ENCODE data around the gene PRG3. TPM values are rescaled to one million over a fixed set of nuclear protein-coding genes. Genes with fewer than 3 reads are reported as not detected.

Gene PRG3
- total and polyA plus RNA-seq, 2 of the 4 experiments (the other 2 are of a cell fraction): not detected

GRCh38 chr11:57359396-57359795 is 21.6 kb downstream of the PRG3 start:
- 69% methylated on average over 4 of the region's 5 CpGs; no CpG with 5 or more reads in 1 of the 2 experiments for WGBS, 2 experiments (ENCODE audit: extremely low coverage in 2 of 2, insufficient read length in 1 of 2)

More at GRCh38 chr11:57359396-57359795, 21.6 kb downstream of the PRG3 start:
- no peak for TF ChIP-seq BHLHE40 (IDR thresholded peaks at IDR 0.05; ENCODE audit: low read depth, low read length)
- no peak for TF ChIP-seq RCOR1 (IDR thresholded peaks at IDR 0.05; ENCODE audit: insufficient replicate concordance, low read length)
- no peak for TF ChIP-seq CHD1 (IDR thresholded peaks at IDR 0.05; ENCODE audit: low read depth, low read length)
- TF ChIP-seq NFE2L2 (IDR thresholded peaks at IDR 0.05; ENCODE audit: low read depth, low read length): no peak
- no peak for TF ChIP-seq MXI1 (IDR thresholded peaks at IDR 0.05; ENCODE audit: borderline replicate concordance, low read depth, low read length)
- no peak for TF ChIP-seq RAD21 (IDR thresholded peaks at IDR 0.05; ENCODE audit: low read length)
- TF ChIP-seq FOS (IDR thresholded peaks at IDR 0.05; ENCODE audit: low read depth, low read length): no peak
- no peak for TF ChIP-seq USF2 (IDR thresholded peaks at IDR 0.05; ENCODE audit: low read depth, low read length)
- TF ChIP-seq SMC3 (IDR thresholded peaks at IDR 0.05; ENCODE audit: low read depth, low read length): no peak
- no peak for TF ChIP-seq POLR2A (IDR thresholded peaks at IDR 0.05; ENCODE audit: low read depth, low read length)
- TF ChIP-seq MAZ (IDR thresholded peaks at IDR 0.05; ENCODE audit: borderline replicate concordance, low read depth, low read length): no peak
- TF ChIP-seq CEBPB (IDR thresholded peaks at IDR 0.05; ENCODE audit: low read depth, low read length): no peak
- H3K36me3 ChIP-seq (ENCODE audit: control insufficient read depth, insufficient read depth, low read length): no peaks in the 10 kb centered on the region
- intact Hi-C loops (cut with micrococcal nuclease): no loop called here
- ATAC-seq (ENCODE audit: low read depth) (no peak), DNase-seq (no peak)
- in situ Hi-C loops (cut with MboI; ENCODE audit: low sequenced_read_pairs): loop anchor here (25.0 kb wide), 1 partner anchor 522 kb away; no protein-coding TSS in a partner anchor
- no peak overlapping the region for H2AK5ac ChIP-seq (ENCODE audit: low read depth, low read length)
- no peak overlapping the region for H2BK120ac ChIP-seq (ENCODE audit: low read depth, low read length)
- H4K91ac ChIP-seq (ENCODE audit: insufficient read depth, low read depth, low read length): no peak overlapping the region
- H3K4me1 ChIP-seq (ENCODE audit: control insufficient read depth, insufficient read depth, low read length): no peaks in the 10 kb centered on the region
- peaks cover 3% of the 10 kb centered on the region; the same call in 1 of the 2 replicates for H3K9me3 ChIP-seq (ENCODE audit: control insufficient read depth, insufficient read depth, low read length)
- peaks cover 39% of the 10 kb centered on the region for H3K27me3 ChIP-seq (ENCODE audit: control insufficient read depth, insufficient read depth, low read length)
- H2BK5ac ChIP-seq (ENCODE audit: low read depth, low read length, poor library complexity, severe bottlenecking): no peak overlapping the region
- ChIA-PET CTCF (no interaction called here), POLR2A (ENCODE audit: unreplicated experiment) (no interaction called here)
- no peak overlapping the region for H2BK20ac ChIP-seq (ENCODE audit: low read depth, low read length)
- H3K4me3 ChIP-seq (ENCODE audit: insufficient read depth, low read depth, low read length): no peak overlapping the region
- no peak overlapping the region for H3K56ac ChIP-seq (ENCODE audit: extremely low read depth, insufficient read depth, low read length)
- H3K23ac ChIP-seq (ENCODE audit: low read depth, low read length): no peak overlapping the region
- H3K9me1 ChIP-seq (ENCODE audit: insufficient read depth, low read length): no peaks in the 10 kb centered on the region
- H3K79me1 ChIP-seq (ENCODE audit: low read depth in 1 of 2, low read length in 2 of 2): no peaks in the 10 kb centered on the region
- no peak overlapping the region for H3K9ac ChIP-seq (ENCODE audit: low read depth, low read length)
- dilution Hi-C loops (cut with HindIII; ENCODE audit: low sequenced_read_pairs, unreplicated experiment): no loop called here
- H4K20me1 ChIP-seq (ENCODE audit: insufficient read depth, low read length): no peaks in the 10 kb centered on the region
- no peak overlapping the region for H2BK15ac ChIP-seq (ENCODE audit: low read depth, low read length)
- H3K27ac ChIP-seq (ENCODE audit: insufficient read depth, low read length): no peak overlapping the region
- no peak overlapping the region for H3K4me2 ChIP-seq (ENCODE audit: low read depth, low read length)
- no peak overlapping the region for H3K14ac ChIP-seq (replicated peaks; ENCODE audit: low read depth, low read length)
- H3K18ac ChIP-seq (ENCODE audit: low read depth, low read length): no peak overlapping the region
- H3K4ac ChIP-seq (ENCODE audit: low read depth, low read length): no peak overlapping the region
- H4K8ac ChIP-seq (ENCODE audit: low read depth in 2 of 2, low read length in 2 of 2): no peak overlapping the region
- H4K5ac ChIP-seq (ENCODE audit: low read depth, low read length): no peak overlapping the region
- no peak overlapping the region for H2AFZ ChIP-seq (replicated peaks; ENCODE audit: low read length, poor library complexity)
- no peak overlapping the region for H2AK9ac ChIP-seq (replicated peaks; ENCODE audit: low read depth, low read length, poor library complexity)
- BruUV-seq (replicated peaks): no TSS peak

Data from IMR-90 (cell line).